ENCODE data around the gene LHPP.

Gene LHPP

GRCh38 chr10:124448696-124449169, 12.9 kb upstream of the LHPP start:
- peak; percentile 47 for DNase-seq

GRCh38 chr10:124449170-124450011, 12.2 kb upstream of the LHPP start:
- DNase-seq: peak; percentile 66

GRCh38 chr10:124450012-124450782, 11.4 kb upstream of the LHPP start, which contains the start of gene NKX1-2:
Gene NKX1-2, minus strand, starts transcription at chr10:124450035. Its CDS starts 92 bp downstream, at chr10:124449943.
- DNase-seq: peak; percentile 72

- peak; percentile 12 for DNase-seq
These were observed 10.9 kb upstream of the LHPP start for GRCh38 chr10:124450783-124451057.

GRCh38 chr10:124451276-124451675, 10.3 kb upstream of the LHPP start:
- DNase-seq: no peak

GRCh38 chr10:124453960-124454610, 7.5 kb upstream of the LHPP start:
- peak; percentile 24 for DNase-seq

- DNase-seq: no peak
These were observed 6.2 kb upstream of the LHPP start for GRCh38 chr10:124455441-124455840.

- DNase-seq: no peak
These were observed 3.1 kb upstream of the LHPP start for GRCh38 chr10:124458473-124458872.

GRCh38 chr10:124458889-124459288, 2.7 kb upstream of the LHPP start:
- DNase-seq: no peak

GRCh38 chr10:124459395-124459794, 2.2 kb upstream of the LHPP start:
- DNase-seq: no peak

- DNase-seq: no peak
These were observed 1.5 kb upstream of the LHPP start for GRCh38 chr10:124460144-124460543.

- no peak for DNase-seq
These were observed 699 bp downstream of the LHPP start for GRCh38 chr10:124462348-124462695.

GRCh38 chr10:124464028-124464965, 2.7 kb downstream of the LHPP start:
- DNase-seq: no peak

GRCh38 chr10:124465003-124465776, 3.6 kb downstream of the LHPP start:
- DNase-seq: no peak

GRCh38 chr10:124465777-124466488, 4.3 kb downstream of the LHPP start:
- no peak for DNase-seq

GRCh38 chr10:124467165-124467564, 5.5 kb downstream of the LHPP start:
- no peak for DNase-seq

GRCh38 chr10:124468624-124469023, 7.0 kb downstream of the LHPP start:
- DNase-seq: no peak

GRCh38 chr10:124469956-124470484, 8.4 kb downstream of the LHPP start:
- no peak for DNase-seq

- no peak for DNase-seq
These were observed 9.2 kb downstream of the LHPP start for GRCh38 chr10:124470544-124471434.

GRCh38 chr10:124472071-124472470, 10.4 kb downstream of the LHPP start:
- no peak for DNase-seq

All from retina (tissue), 1 donor.